Mononuclear cell (primary cell): ENCODE measurements around the gene STPG1. TPM values are rescaled to one million over a fixed set of nuclear protein-coding genes. Genes with fewer than 3 reads are reported as not detected.

Experiments
- H3K27me3 ChIP-seq: 2 replicates; pipeline ENCODE4 v1.6.0; 2011; ENCODE audit warnings: low read length, control low read depth; ENCODE audit not compliant: insufficient read depth
- H3K4me1 ChIP-seq: 2 replicates; pipeline ENCODE4 v1.5.1; 2011; ENCODE audit warnings: mild to moderate bottlenecking, low read length, control low read depth; ENCODE audit not compliant: insufficient read depth
- H3K4me3 ChIP-seq: 2 replicates; pipeline ENCODE4 v1.5.1; 2011; ENCODE audit warnings: mild to moderate bottlenecking, low read length, moderate library complexity
- H3K9me3 ChIP-seq: 2 replicates; pipeline ENCODE4 v1.5.1; 2011; ENCODE audit warnings: low read depth, mild to moderate bottlenecking, control low read depth, low read length
- total RNA-seq: library from RNA; depleted of rRNA; stranded (reverse); fragments of >200 nt; gene quantifications from one replicate; pipeline ENCODE4 v1.2.3, GENCODE V29; 2012

STPG1 gene
- total RNA-seq, 1 donor: 1.6 TPM

DNA sequence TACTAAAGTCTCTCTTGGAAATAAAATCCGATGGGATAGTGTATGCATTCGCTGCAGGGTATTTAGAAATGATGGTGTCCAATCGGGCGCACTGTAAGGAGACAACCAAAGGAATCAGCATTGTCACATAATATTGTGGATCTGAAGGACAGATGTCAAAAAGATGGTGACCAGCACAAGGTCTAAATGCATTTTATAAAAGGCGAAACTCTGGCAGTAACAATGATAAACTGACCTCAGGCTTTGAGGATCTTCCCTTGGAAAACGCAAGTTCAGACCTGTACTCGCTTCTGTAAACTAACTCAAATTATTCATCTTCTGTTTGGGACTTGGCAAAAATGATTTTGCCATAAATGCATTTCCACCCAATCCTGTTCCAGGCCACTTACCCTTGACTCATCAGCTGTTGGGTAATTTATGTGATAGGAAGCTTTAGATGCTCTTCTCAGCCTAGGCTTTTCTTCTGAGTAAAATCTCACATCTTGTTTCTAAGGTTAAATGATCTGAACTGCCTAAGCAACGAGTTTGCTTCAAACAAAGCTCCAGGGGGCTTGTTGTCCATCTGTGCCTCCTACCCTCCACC, 33.8 kb downstream of the STPG1 start:
- peaks cover 14% of the 10 kb centered on the region for H3K4me1 ChIP-seq
- H3K9me3 ChIP-seq: no peaks in the 10 kb centered on the region
- H3K27me3 ChIP-seq: no peaks in the 10 kb centered on the region
- no peak overlapping the region for H3K4me3 ChIP-seq

DNA sequence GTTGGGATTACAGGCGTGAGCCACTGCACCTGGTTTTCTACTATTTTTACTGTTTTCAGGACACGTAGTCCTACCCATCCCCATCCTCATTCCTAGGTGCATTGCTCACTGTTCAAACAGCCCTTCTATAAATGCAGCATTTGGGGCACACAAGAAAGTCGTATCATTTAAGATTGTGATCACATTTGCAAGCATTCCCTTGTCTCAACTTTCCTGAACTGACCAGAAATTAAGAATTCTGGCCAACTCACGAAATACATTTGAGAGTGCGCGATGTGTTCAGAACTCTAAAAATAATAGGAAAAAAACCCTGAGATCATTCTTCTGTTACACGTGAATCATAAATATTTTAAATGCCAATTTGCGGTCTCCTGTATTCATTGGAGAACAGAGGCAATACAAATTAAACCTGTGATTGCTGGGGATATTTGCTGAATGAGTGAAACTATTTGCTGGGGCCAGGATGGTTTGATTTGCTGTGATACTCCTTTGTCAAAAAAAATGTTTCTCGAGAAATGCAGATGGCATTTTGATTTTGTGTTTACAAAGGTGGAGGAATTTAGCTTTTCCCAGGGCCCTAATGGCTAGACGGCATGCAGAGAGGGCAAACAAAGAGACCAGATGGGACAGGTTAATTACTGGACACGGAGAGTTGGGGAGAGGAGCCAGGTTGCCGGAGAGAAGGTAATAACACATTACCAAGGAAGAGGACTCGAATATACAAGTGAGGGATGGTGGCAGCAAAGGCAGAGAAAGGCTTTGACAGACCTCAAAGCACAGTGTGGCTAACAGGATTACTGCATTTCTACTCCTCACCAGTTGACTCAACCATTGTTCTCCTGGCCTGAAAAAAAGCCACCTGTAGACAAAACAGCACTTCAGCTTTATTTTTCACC, 38.4 kb downstream of the STPG1 start:
- H3K27me3 ChIP-seq: no peaks in the 10 kb centered on the region
- no peak overlapping the region for H3K4me3 ChIP-seq
- no peaks in the 10 kb centered on the region for H3K9me3 ChIP-seq
- H3K4me1 ChIP-seq: peaks cover 9% of the 10 kb centered on the region

DNA sequence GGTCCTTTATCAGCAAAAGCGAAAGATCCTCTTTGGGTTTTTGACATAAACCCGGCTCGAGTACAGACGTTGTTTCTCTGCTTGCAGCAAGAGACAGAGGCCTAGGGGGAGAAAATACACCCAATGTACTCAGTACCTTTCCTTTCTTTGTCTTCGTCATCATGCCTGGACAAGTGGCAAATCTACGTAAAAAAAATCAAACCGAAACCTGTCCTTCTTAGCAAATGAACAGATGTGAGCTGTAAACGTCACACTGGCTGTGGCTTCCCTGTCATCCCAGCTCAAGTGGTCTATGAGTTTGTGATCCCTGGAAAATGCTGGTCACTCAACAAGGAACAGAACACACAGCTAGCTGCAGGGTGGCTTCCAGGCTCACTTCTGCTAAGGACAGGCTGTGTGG, 39.9 kb downstream of the STPG1 start:
- Histone ChIP-seq H3K9me3 (no peaks in the 10 kb centered on the region), H3K4me3 (no peak overlapping the region), H3K4me1 (peaks cover 9% of the 10 kb centered on the region), H3K27me3 (no peaks in the 10 kb centered on the region)

DNA sequence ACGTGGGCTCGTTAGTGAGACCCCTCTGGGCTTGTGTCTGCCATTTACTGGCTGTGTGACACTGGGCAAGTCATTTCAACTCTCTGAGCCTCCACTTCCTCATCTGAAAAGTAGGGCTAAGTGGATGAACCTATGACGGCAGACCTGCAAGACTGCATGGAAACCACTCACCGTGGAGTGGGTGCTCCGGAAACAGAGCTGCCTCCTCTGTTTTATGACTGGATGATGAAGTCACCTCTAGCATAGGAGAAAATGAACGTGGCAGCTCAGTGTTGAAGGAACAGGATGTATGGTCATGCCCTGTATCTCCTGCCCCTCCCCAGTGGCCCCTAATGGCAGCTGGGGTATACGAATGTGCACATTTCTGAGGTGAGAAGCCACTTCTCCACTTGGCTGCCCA, 40.5 kb downstream of the STPG1 start:
- no peaks in the 10 kb centered on the region for H3K27me3 ChIP-seq
- H3K4me1 ChIP-seq: peaks cover 9% of the 10 kb centered on the region
- no peaks in the 10 kb centered on the region for H3K9me3 ChIP-seq
- H3K4me3 ChIP-seq: no peak overlapping the region

DNA sequence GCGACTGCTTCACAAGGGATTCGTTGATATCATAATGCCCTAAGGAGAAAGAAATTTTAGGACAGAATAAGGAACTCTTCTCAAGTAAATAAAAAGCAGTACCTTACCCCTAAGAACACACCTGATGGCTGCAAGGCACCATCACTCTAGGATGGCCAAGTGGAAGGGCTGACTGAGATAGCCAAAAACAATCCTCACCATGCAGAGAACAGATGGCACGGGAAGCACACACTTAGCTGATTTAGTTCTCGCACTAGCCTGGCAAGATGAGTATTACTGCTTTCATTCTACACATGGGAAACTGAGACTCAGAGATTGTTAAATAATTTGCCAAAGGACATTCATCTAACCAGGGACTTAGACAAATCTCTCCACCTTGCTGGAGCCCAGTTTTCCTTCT, 43.8 kb downstream of the STPG1 start:
- H3K4me1 ChIP-seq: peaks cover 17% of the 10 kb centered on the region
- H3K9me3 ChIP-seq: no peaks in the 10 kb centered on the region
- H3K27me3 ChIP-seq: no peaks in the 10 kb centered on the region
- no peak overlapping the region for H3K4me3 ChIP-seq

DNA sequence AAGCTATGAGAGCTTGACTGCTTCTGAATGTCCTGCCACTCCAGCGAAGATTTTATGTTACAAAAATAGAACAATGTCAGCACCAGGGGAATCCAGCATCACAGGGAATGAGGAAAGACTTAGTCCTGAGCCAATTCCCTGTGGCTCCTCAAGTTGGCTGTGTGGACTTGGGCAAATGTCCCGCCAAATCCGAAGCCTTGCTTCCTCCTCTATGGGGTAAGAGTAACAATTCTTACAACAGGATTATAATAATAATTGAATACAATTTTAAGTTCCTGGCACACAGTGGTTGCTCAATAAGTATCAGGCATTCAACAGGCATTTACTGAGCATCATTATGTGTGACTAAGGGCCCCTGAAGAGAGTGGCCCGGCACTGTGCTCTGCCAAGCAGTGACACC, 44.4 kb downstream of the STPG1 start:
- H3K4me3 ChIP-seq: no peak overlapping the region
- H3K9me3 ChIP-seq: no peaks in the 10 kb centered on the region
- H3K4me1 ChIP-seq: peaks cover 20% of the 10 kb centered on the region
- no peaks in the 10 kb centered on the region for H3K27me3 ChIP-seq

DNA sequence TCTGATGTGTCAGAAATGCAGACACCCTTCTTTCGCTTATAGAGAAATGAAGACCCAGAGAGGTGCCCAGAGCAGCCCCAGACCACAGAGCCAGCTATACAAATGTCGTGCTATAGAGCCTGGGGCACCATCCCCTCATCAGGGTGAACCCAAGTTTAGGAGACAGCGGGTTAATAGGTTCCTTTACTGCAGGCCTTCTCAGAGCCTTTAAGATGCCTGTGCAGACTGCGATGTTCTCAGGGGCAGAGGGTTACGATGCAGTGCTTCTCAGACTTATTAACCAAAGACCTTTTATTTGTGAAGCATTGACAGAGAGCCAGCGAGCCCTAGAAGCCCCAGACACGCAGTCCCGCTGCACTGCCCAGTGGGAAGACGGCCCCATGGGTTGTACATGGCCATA, 46.9 kb downstream of the STPG1 start:
- H3K4me3 ChIP-seq: no peak overlapping the region
- H3K9me3 ChIP-seq: no peaks in the 10 kb centered on the region
- peaks cover 11% of the 10 kb centered on the region for H3K4me1 ChIP-seq
- H3K27me3 ChIP-seq: no peaks in the 10 kb centered on the region

DNA sequence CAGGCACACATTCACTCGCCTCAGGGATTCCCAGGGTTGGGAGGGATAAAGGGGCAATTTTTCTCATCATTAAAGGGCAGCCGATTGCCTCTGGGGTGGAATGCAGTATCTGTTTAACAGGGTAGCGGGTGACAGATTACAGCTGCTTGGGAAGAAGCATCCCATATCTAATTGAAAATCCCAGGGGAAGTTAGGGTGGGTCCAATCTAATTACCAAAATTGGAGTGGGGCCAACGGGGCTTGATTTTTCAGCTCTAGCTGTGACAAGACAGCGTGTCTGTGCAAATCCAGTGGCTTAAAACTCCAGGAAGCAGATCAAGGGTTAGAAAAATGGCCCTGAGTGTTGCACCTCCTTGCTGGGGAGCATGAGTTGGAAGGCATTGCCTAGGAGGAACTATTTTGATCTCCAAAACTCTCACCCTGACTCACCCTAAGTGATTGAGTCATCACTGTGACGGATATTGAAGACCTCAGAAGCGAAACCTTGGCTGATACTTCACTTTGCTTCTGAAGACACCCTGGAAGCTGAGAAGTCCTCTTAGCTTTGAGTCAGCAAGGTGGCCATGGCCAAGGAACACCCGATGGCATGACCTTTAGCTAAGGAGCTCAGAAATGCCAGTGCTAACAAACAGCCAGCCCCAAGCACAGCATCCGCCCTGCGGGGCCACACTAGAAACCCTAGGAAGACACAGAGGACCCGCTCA, 48.5 kb downstream of the STPG1 start:
- Histone ChIP-seq H3K9me3 (no peaks in the 10 kb centered on the region), H3K4me3 (no peak overlapping the region), H3K27me3 (no peaks in the 10 kb centered on the region), H3K4me1 (peaks cover 11% of the 10 kb centered on the region)

DNA sequence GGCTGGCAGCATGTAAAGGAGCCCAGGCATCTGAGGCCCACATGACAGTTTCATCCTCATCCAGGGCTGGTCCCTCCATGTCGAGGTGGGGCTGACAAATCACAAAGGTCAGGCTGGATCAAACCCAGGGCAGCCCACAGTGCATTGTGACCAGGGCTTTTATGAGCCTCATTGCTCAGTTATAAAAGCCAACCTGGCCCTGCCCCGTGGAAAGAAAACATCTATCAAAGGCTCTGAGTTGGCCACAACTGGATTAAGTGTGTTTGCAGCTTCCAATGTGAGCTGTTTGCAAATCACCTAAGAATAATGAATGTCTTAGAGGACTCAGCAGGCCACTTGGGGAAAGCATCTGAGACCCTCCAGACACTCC, 49.0 kb downstream of the STPG1 start:
- Histone ChIP-seq H3K4me3 (no peak overlapping the region), H3K9me3 (no peaks in the 10 kb centered on the region), H3K4me1 (peaks cover 11% of the 10 kb centered on the region), H3K27me3 (no peaks in the 10 kb centered on the region)

DNA sequence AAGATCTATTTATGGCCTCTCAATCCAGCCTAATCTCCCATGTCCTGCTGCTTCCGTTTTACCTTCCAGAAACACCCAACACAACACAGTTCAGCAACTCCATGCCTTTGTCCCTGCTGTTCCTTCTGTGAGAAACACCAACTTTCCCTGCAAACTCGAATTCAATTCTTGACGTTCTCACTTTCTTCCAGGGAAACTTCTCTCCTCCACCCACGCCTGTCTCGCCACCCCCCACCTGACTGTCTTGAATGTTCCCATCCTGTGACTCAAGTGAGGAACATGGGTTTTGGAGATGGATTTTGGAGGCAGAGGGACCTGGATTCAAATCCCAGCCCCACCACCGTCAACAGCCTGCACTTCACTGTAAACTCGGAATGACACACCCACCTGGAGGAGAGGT, 49.6 kb downstream of the STPG1 start:
- Histone ChIP-seq H3K9me3 (no peaks in the 10 kb centered on the region), H3K4me3 (no peak overlapping the region), H3K4me1 (peaks cover 11% of the 10 kb centered on the region), H3K27me3 (no peaks in the 10 kb centered on the region)

DNA sequence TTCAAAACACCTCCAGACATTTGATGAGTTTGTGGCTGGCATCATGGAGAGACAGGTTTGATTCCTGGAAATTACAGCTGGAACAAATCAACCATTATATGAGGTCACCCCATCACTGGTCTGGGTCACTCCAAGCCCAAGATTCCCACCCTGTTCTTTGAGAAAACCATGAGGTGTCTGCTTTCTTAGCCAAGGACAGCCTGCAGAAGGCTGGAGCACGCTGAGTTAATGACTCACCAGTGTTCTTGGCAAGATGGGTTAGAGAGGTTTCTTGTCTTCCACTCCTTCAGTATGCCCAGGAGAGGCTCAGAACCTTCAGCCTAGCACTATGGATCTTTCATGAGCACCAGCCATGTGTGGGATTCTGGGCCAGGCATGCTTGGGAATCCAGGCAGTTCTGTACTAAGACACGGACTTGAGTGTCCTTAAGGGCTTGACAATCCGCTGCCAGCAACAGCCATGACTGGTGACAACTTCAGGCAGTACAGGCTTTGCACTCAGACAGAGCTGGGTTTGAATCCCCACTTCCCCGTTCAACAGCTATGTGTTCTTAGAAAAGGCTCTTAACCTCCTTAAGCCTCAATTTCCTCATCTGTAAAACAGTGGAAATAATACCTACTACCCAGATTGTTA, 50.5 kb downstream of the STPG1 start:
- H3K4me1 ChIP-seq: peaks cover 11% of the 10 kb centered on the region
- H3K4me3 ChIP-seq: no peak overlapping the region
- no peaks in the 10 kb centered on the region for H3K27me3 ChIP-seq
- no peaks in the 10 kb centered on the region for H3K9me3 ChIP-seq

DNA sequence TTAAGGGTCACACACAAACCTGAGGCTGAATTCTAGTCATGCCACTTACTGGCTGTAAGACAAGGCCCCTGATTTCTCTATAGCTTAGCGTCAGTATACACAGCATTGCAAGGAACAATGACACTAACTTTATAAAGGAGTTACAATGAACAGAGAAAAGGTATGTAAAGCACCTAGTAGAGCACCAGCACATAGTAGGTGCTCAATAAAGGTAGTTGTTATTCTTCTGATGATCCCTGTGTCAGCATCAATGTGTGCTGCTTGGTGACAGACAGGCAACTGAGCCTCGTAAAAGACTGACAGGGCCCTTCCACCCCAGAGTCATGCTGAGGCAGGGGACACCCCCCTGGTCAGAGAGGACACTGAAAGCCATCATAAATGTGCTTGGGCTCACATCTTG, 51.2 kb downstream of the STPG1 start:
- H3K4me1 ChIP-seq: peaks cover 11% of the 10 kb centered on the region
- no peak overlapping the region for H3K4me3 ChIP-seq
- no peaks in the 10 kb centered on the region for H3K9me3 ChIP-seq
- H3K27me3 ChIP-seq: no peaks in the 10 kb centered on the region

DNA sequence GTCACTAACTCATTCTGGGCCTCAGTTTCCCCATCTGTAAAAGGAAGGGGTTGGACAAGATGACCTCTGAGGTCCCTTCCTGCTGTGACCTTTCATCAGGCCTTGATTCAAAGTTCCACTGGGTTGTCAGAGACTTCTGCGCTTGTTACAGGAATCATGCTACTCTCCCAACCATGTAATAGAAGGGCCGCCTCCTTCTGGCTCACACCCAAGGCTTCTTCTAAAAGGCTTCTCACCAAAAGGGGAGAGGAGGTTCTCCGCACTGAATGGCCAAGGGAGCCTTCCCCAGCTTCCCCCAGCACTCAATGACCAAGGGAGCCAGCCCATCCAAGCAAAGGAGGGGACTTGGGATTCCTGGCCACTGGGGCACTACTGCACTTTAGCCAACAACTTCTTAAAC, 51.8 kb downstream of the STPG1 start:
- Histone ChIP-seq H3K9me3 (no peaks in the 10 kb centered on the region), H3K4me1 (peaks cover 11% of the 10 kb centered on the region), H3K4me3 (no peak overlapping the region), H3K27me3 (no peaks in the 10 kb centered on the region)

DNA sequence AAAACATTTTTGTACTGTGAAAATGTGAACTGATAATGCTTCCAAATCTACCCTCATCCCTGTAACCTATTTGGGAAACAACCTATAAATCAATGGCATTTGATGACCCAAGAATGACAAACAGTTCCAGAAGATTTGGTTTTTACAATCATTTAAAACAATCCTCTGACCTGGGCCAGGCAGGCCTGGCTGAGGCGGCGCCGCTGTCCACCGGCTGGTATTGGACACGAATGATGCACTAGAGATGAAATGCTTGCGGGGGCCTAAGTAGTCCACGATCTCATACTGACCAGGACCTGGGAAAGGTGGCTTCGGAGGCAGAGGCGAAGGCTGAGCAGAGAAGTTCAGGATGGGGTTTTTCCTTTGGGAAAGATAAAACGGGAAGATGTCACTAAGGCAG, 52.9 kb downstream of the STPG1 start:
- Histone ChIP-seq H3K9me3 (no peaks in the 10 kb centered on the region), H3K27me3 (no peaks in the 10 kb centered on the region), H3K4me3 (no peak overlapping the region), H3K4me1 (peaks cover 10% of the 10 kb centered on the region)

DNA sequence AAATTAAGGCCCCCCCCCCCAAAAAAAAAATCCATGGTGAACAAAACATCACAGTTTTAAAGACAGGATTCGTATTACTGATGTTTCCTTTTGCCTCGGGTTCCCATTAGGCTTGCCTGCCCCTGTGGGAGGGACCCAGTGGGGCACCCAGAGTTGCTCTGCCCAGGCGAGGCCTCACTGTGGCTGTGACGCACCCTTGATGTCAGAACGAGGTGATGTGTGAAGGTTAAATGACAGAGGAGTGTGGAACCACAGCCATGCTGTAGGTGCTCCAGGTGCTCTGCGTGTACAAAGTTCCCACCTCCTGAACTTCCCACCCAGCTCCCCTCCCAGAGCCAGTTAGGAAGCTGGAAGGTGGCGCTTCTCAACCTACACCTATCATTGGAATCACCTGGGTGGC, 56.5 kb downstream of the STPG1 start:
- Histone ChIP-seq H3K4me1 (no peaks in the 10 kb centered on the region), H3K27me3 (no peaks in the 10 kb centered on the region), H3K9me3 (no peaks in the 10 kb centered on the region), H3K4me3 (no peak overlapping the region)
